ENCODE measurements around the gene SNX13. TPM values are rescaled to one million over a fixed set of nuclear protein-coding genes. Genes with fewer than 3 reads are reported as not detected.

SNX13 gene
- total RNA-seq, 1 experiment from 2014 or later: 29.0 TPM

DNA sequence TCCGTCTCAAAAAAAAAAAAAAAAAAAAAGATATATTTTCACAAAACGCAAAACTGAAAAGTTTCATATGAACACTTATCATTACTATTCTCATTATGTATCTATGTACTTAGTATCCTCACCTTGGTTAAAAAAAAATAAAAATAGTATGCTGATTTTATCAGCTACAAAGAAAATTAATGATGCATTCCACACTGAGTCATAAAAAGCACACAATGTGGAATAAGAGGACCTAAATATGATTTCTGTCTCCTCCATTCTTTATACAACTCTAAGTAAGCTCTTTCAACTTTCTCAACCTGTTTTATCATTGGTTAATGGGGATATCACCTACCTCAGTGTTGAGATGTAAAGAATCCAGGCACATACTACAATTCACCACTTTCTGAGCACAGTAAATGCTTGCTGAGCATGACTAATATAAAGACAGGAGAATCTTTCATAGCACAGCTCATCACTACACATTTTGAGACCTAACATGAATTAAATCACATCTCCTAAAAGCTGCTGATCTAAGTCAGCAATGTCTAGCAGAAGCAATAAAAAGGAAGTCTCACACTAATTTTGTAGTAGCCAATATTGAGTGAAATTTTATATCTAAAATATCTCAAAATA, 2.7 kb downstream of the SNX13 start:
- H2BK120ac ChIP-seq (ENCODE audit: low read depth, low read length, poor library complexity, severe bottlenecking): no peak overlapping the region
- no peak overlapping the region for H3T11ph ChIP-seq (ENCODE audit: low read length)
- peaks cover 8% of the 10 kb centered on the region for H3K23me2 ChIP-seq (ENCODE audit: insufficient read length, low read depth, low read length, poor library complexity, severe bottlenecking)
- H3K14ac ChIP-seq (ENCODE audit: insufficient read depth, low read length): no peak overlapping the region
- H3K79me1 ChIP-seq (ENCODE audit: insufficient read depth, low read depth, low read length, poor library complexity, severe bottlenecking): no peaks in the 10 kb centered on the region
- H2BK20ac ChIP-seq (ENCODE audit: low read depth, low read length, poor library complexity, severe bottlenecking): no peak overlapping the region
- H3K4ac ChIP-seq (ENCODE audit: low read depth, low read length): no peak overlapping the region
- H4K20me1 ChIP-seq (ENCODE audit: control insufficient read depth, insufficient read depth, insufficient read length): no peaks in the 10 kb centered on the region
- H3K9me3 Mint-ChIP-seq: no peaks in the 10 kb centered on the region; a peak in 1 of 5 replicates
- no peak overlapping the region for H4K91ac ChIP-seq (ENCODE audit: insufficient read length, low read depth, low read length)
- H3K36me3 Mint-ChIP-seq (ENCODE audit: insufficient read depth in 1 of 3, low read depth in 3 of 3): no peaks in the 10 kb centered on the region
- H3K23ac ChIP-seq (ENCODE audit: insufficient read length, low read depth, low read length): no peak overlapping the region
- TF ChIP-seq CTCF (conservative IDR thresholded peaks at IDR 0.05): no peak
- no peak overlapping the region for H3K27ac ChIP-seq (ENCODE audit: insufficient read length, low read depth, low read length)
- H4K8ac ChIP-seq (replicated peaks; ENCODE audit: insufficient read length, low read depth, low read length): no peak overlapping the region
- no peak overlapping the region for H3K18ac ChIP-seq (ENCODE audit: insufficient read length, low read depth, low read length)
- H3K27me3 ChIP-seq (ENCODE audit: insufficient read depth, low read length): no peaks in the 10 kb centered on the region
- no peak overlapping the region for H2AFZ ChIP-seq (ENCODE audit: low read length)
- H2BK12ac ChIP-seq (ENCODE audit: insufficient read length, low read depth, low read length): no peak overlapping the region
- H3K27me3 Mint-ChIP-seq (ENCODE audit: low read depth): no peaks in the 10 kb centered on the region
- H2BK15ac ChIP-seq (ENCODE audit: low read depth, low read length): no peak overlapping the region
- H2BK5ac ChIP-seq (ENCODE audit: insufficient read length, low read length): no peak overlapping the region
- no CpG with 5 or more reads among the region's 2 CpGs for WGBS (ENCODE audit: extremely low coverage, insufficient read length, low lambda C conversion rate)
- H3K9me3 ChIP-seq (ENCODE audit: control insufficient read depth, low read depth, low read length): no peaks in the 10 kb centered on the region
- no peak overlapping the region for H3K27ac Mint-ChIP-seq
- no peak overlapping the region for H4K5ac ChIP-seq (ENCODE audit: insufficient read length, low read depth, low read length)
- peaks cover 3% of the 10 kb centered on the region; the same call in 1 of the 2 replicates for H3K4me1 ChIP-seq (ENCODE audit: insufficient read depth, low read length)
- peaks cover 30 to 35% of the 10 kb centered on the region in 2 experiments for H3K4me1 Mint-ChIP-seq
- H3K9ac ChIP-seq (ENCODE audit: extremely low read depth, insufficient read length, low read length): no peak overlapping the region
- H2AK5ac ChIP-seq (ENCODE audit: insufficient read length, low read length): no peak overlapping the region
- H3K79me2 ChIP-seq (ENCODE audit: insufficient read depth, low read length): peaks cover 9% of the 10 kb centered on the region; the same call in 1 of the 2 replicates
- no peak overlapping the region for H3K56ac ChIP-seq (ENCODE audit: insufficient read length, low read depth, low read length)
- no peak overlapping the region for H3K4me3 Mint-ChIP-seq
- no peak overlapping the region for H3K4me2 ChIP-seq (ENCODE audit: insufficient read depth, insufficient read length, low read length)
- no peak for DNase-seq
